ENCODE results near the gene USP34. TPM values are rescaled to one million over a fixed set of nuclear protein-coding genes. Genes with fewer than 3 reads are reported as not detected.

The USP34 gene
- total and polyA plus RNA-seq, 9 of the 15 experiments (the other 6 are each of a cell fraction or from before 2014, with no cell fraction given), result 19.8 to 108 (median 67.8) TPM

DNA sequence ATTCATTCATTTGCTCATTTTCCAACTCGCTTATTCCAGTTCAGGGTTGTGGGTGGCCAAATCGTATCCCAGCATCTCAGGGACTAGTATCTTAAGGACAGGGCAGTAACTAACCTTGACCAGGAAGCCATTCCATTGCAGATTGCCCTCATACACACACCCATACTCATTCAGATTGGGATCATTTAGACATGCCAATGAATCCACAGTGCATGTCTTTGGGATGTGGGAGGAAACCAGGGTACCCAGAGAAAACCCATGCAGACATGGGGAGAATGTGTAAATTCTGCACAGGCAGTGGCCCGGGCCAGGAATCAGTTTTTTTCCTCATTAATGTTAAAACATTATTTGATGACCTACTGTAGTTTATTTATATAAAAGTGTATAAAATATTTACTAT is 150.7 kb downstream of the USP34 start:
- H3K9ac ChIP-seq (ENCODE audit: insufficient read depth in 1 of 2, low read depth in 2 of 2, low read length in 2 of 2), result no peak overlapping the region
- H3K4me3 ChIP-seq, result no peak overlapping the region
- H3K36me3 ChIP-seq (ENCODE audit: control insufficient read depth, insufficient read depth, low read length), result peaks cover 62% of the 10 kb centered on the region
- no peak overlapping the region for H2AFZ ChIP-seq (ENCODE audit: low read depth, low read length)
- no peaks in the 10 kb centered on the region for H4K20me1 ChIP-seq (replicated peaks; ENCODE audit: control insufficient read depth, insufficient read depth, low read length)
- intact Hi-C loops (cut with micrococcal nuclease) (no loop called here), in situ Hi-C loops (cut with MboI) (no loop called here)
- no peaks in the 10 kb centered on the region for H3K4me1 ChIP-seq (replicated peaks in 1 of 2; ENCODE audit: control insufficient read depth in 2 of 2, insufficient read depth in 2 of 2, low read length in 2 of 2)
- CTCF ChIA-PET (ENCODE audit: low intra/inter-chr PET ratio), result no interaction called here
- 100% methylated on average over 3 of the region's 3 CpGs for WGBS (ENCODE audit: insufficient coverage, low coverage, missing lambda C conversion rate)
- H3K27ac ChIP-seq (ENCODE audit: extremely low read depth, low read depth, low read length), result no peak overlapping the region
- no peaks in the 10 kb centered on the region for H3K9me1 ChIP-seq (ENCODE audit: control insufficient read depth, insufficient read depth, low read length)
- H3K27me3 ChIP-seq (ENCODE audit: control insufficient read depth in 2 of 2, insufficient read depth in 2 of 2, low read length in 2 of 2), result no peaks in the 10 kb centered on the region
- H3K79me2 ChIP-seq (ENCODE audit: control insufficient read depth, insufficient read depth, low read length), result no peaks in the 10 kb centered on the region
- POLR2A ChIA-PET, result no interaction called here
- no TSS peak for BruUV-seq (replicated peaks)
- no peak overlapping the region for H3K4me2 ChIP-seq (ENCODE audit: insufficient read depth, low read length)
- FAIRE-seq, result no peak
- TF ChIP-seq HES1 (IDR thresholded peaks at IDR 0.05; ENCODE audit: low read depth) (no peak), ETS2 (tag; IDR thresholded peaks at IDR 0.05; ENCODE audit: borderline replicate concordance, poor library complexity, severe bottlenecking) (no peak)
- TF ChIP-seq, protein P1, sequence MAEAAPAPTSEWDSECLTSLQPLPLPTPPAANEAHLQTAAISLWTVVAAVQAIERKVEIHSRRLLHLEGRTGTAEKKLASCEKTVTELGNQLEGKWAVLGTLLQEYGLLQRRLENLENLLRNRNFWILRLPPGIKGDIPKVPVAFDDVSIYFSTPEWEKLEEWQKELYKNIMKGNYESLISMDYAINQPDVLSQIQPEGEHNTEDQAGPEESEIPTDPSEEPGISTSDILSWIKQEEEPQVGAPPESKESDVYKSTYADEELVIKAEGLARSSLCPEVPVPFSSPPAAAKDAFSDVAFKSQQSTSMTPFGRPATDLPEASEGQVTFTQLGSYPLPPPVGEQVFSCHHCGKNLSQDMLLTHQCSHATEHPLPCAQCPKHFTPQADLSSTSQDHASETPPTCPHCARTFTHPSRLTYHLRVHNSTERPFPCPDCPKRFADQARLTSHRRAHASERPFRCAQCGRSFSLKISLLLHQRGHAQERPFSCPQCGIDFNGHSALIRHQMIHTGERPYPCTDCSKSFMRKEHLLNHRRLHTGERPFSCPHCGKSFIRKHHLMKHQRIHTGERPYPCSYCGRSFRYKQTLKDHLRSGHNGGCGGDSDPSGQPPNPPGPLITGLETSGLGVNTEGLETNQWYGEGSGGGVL (CRISPR knock-in tag; IDR thresholded peaks at IDR 0.05), result no peak
- TF ChIP-seq, protein P2, sequence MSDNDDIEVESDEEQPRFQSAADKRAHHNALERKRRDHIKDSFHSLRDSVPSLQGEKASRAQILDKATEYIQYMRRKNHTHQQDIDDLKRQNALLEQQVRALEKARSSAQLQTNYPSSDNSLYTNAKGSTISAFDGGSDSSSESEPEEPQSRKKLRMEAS (CRISPR knock-in tag; IDR thresholded peaks at IDR 0.05), result no peak
- DNase-seq (ENCODE audit: extremely low read depth in 1 of 4, low spot score in 3 of 4), result no peak
- ATAC-seq, result no peak
- H3K9me3 ChIP-seq (replicated peaks; ENCODE audit: control insufficient read depth, insufficient read depth, low read depth, low read length), result no peaks in the 10 kb centered on the region

Data from K562 (cell line).